Upper lobe of right lung (tissue), 1 donor: ENCODE measurements around the gene MAPKAPK2. TPM values are rescaled to one million over a fixed set of nuclear protein-coding genes. Genes with fewer than 3 reads are reported as not detected.

Experiments used
- ATAC-seq: fragments of 200-7000 bp; cut with Tn5 transposase; one replicate; pipeline ENCODE4 v1.9.1; 2020; ENCODE audit warnings: mild to moderate bottlenecking, moderate library complexity
- DNase-seq: peaks from one replicate; pipeline ENCODE4 v3.0.0-alpha.2; 2020
- H3K27ac ChIP-seq: fragments of 200-600 bp; one replicate; pipeline ENCODE4 v1.8.0; 2022
- H3K27me3 ChIP-seq: fragments of 200-600 bp; one replicate; pipeline ENCODE4 v1.8.0; 2022; ENCODE audit warnings: mild to moderate bottlenecking
- H3K36me3 ChIP-seq: fragments of 200-600 bp; one replicate; pipeline ENCODE4 v1.8.0; 2022
- H3K4me1 ChIP-seq: fragments of 200-600 bp; one replicate; pipeline ENCODE4 v1.8.0; 2022
- H3K4me3 ChIP-seq: fragments of 200-600 bp; one replicate; pipeline ENCODE4 v1.8.0; 2022; ENCODE audit warnings: mild to moderate bottlenecking
- H3K9me3 ChIP-seq: fragments of 200-600 bp; one replicate; pipeline ENCODE4 v1.8.0; 2022
- CTCF ChIP-seq: fragments of 200-600 bp; IDR thresholded peaks from one replicate; pipeline ENCODE4 v1.8.0; 2022; ENCODE audit warnings: antibody characterized with exemption
- intact Hi-C: fragments of 100-400 bp; cut with DNase I; formaldehyde crosslinking; loops from one replicate; pipeline ENCODE4 v1.11.0; 2022
- total RNA-seq: library from RNA; stranded (reverse); fragmentation: NEBNext Ultra II Directional; extraction: Animal tissue kit (Norgen Biotek cat#: 25700); gene quantifications from one replicate; pipeline ENCODE4 v1.2.1, GENCODE V29; 2021
- donor health status: DM: no; HTN: yes; CAD: no; lungs with severe emphysema.

The MAPKAPK2 gene
- total RNA-seq, 1 donor from 2014 or later = 92.3 TPM

GRCh38 chr1:206662396-206663092 lies 22.2 kb upstream of the MAPKAPK2 start:
- no peak overlapping the region for H3K4me3 ChIP-seq
- H3K27ac ChIP-seq = peak overlapping the region; percentile 30
- no peaks in the 10 kb centered on the region for H3K36me3 ChIP-seq
- TF ChIP-seq CTCF = no peak
- intact Hi-C loops = no loop called here
- ATAC-seq (peak; percentile 62), DNase-seq (no peak)
- no peaks in the 10 kb centered on the region for H3K9me3 ChIP-seq
- peaks cover 29% of the 10 kb centered on the region for H3K4me1 ChIP-seq
- no peaks in the 10 kb centered on the region for H3K27me3 ChIP-seq

DNA sequence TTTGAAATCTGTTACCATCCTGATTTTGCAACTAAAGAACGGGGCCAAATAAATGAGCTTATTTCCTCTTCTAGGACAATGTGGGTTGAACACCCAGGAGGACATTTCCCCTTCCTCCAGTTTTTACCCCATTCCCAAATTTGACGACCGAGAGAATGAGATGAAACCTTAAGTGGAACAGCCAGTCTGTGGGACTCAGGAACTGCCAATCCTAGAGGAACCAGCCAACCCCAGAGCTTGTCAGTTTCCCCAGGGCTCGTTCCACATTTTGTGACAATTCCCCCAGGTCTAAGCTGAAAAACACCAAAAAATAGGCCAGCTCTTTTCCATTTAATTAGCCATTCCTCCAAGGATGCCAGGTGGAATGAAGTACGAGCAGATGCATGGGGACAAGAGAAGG lies 21.3 kb upstream of the MAPKAPK2 start:
- TF ChIP-seq CTCF = no peak
- Histone ChIP-seq H3K27me3 (no peaks in the 10 kb centered on the region), H3K4me3 (no peak overlapping the region), H3K9me3 (no peaks in the 10 kb centered on the region), H3K27ac (no peak overlapping the region), H3K36me3 (no peaks in the 10 kb centered on the region), H3K4me1 (peaks cover 24% of the 10 kb centered on the region)
- ATAC-seq (no peak), DNase-seq (no peak)
- intact Hi-C loops = no loop called here

DNA sequence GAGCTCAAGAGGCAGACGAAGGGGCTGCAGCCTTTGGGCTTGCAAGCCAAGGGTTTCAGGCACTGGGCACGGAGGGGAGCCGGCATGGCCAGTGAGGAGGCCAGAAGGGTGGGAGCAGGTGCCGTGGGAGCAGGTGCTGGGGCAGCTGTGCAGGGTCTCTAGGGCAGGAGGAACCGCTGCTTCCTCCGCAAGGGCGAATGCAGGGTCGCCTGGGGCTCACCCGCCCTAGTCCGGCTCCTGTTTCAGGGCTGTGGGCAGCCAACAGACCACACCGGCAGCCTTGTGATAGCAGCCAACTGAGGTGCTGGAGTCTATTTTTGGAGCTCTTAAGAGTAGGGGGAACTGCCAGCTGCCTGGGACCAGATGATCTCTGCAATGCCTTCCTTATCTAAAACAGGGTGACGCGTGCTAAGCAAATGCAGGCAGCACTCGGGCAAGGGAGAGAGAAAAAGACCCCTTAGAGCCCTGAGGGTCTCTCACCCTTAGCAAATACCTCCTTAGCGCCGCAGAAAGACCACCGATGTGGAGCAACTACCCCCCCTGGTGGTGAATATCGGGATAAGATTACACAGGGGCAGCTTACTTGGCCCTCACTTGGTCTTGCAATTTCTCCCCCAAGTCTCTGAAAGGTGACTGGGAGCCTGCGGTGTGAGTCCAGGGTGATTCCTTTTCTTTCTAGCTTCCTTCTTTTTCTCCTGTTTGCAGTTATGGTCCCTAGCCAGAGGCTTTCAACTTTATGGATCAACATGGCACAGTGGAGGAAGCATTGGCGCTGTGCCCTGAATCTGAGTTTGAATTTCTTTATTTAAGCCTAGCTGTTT lies 20.7 kb upstream of the MAPKAPK2 start:
- ATAC-seq (peak; percentile 77), DNase-seq (no peak)
- intact Hi-C loops = no loop called here
- Histone ChIP-seq H3K27ac (no peak overlapping the region), H3K4me3 (no peak overlapping the region), H3K4me1 (peaks cover 24% of the 10 kb centered on the region), H3K27me3 (no peaks in the 10 kb centered on the region), H3K9me3 (no peaks in the 10 kb centered on the region), H3K36me3 (no peaks in the 10 kb centered on the region)
- TF ChIP-seq CTCF = peak; percentile 86

DNA sequence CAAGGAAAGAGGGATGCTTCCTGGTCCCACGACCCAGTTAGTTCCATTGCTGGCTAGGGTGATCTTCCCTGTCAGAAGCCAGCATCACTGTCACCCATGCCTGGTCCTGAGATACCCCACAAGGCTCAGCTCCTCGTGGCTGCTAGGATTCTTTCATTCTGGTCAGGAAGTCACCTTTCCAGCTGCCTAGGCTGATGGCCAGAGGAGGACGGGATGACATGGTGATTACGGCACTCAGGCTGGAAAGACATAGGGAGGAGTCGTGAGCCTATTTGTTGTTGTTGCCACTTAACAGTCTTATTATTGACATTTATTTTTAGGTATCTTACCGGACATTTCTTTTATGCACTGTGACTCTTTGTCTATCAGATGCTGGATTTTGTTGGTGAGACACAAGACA lies 20.0 kb upstream of the MAPKAPK2 start:
- no peak for ATAC-seq
- no peaks in the 10 kb centered on the region for H3K27me3 ChIP-seq
- H3K36me3 ChIP-seq = no peaks in the 10 kb centered on the region
- DNase-seq = no peak
- TF ChIP-seq CTCF = no peak
- peaks cover 24% of the 10 kb centered on the region for H3K4me1 ChIP-seq
- H3K9me3 ChIP-seq = no peaks in the 10 kb centered on the region
- no peak overlapping the region for H3K27ac ChIP-seq
- intact Hi-C loops = no loop called here
- no peak overlapping the region for H3K4me3 ChIP-seq

DNA sequence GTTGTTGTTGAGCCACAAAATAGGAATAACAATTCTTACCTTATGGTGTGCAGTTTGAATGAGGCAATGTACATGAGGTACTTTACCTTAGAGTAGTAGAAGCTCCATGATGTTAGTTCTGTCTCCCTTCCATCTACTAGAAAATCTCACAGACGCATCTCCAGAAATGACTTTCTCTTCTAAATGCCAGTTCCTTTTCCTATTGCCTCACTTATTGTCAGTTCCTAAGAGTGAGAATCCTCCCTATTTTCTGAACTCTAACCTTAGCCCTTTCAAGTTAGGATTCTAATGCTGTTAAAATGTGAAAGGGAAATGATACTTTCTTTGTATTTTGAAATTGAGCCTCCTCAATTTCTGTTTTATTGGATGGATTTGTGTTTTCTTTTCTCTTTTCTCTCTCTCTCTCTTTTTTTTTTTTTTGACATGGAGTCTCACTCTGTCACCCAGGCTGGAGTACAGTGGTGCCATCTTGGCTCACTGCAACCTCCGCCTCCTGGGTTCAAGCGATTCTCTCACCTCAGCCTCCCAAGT lies 18.6 kb upstream of the MAPKAPK2 start:
- no peak overlapping the region for H3K27ac ChIP-seq
- H3K27me3 ChIP-seq = no peaks in the 10 kb centered on the region
- DNase-seq (no peak), ATAC-seq (no peak)
- TF ChIP-seq CTCF = no peak
- H3K36me3 ChIP-seq = no peaks in the 10 kb centered on the region
- no peak overlapping the region for H3K4me3 ChIP-seq
- H3K4me1 ChIP-seq = peaks cover 24% of the 10 kb centered on the region
- intact Hi-C loops = no loop called here
- no peaks in the 10 kb centered on the region for H3K9me3 ChIP-seq
